HG03039 (cell line): ENCODE data around the gene ITPR2.

Experiments used
- ATAC-seq: cut with Tn5 transposase; IDR thresholded peaks from one replicate; pipeline ENCODE4 v1.9.1; 2021; ENCODE audit warnings: mild to moderate bottlenecking, moderate library complexity; ENCODE audit not compliant: unreplicated experiment

ITPR2 gene

DNA sequence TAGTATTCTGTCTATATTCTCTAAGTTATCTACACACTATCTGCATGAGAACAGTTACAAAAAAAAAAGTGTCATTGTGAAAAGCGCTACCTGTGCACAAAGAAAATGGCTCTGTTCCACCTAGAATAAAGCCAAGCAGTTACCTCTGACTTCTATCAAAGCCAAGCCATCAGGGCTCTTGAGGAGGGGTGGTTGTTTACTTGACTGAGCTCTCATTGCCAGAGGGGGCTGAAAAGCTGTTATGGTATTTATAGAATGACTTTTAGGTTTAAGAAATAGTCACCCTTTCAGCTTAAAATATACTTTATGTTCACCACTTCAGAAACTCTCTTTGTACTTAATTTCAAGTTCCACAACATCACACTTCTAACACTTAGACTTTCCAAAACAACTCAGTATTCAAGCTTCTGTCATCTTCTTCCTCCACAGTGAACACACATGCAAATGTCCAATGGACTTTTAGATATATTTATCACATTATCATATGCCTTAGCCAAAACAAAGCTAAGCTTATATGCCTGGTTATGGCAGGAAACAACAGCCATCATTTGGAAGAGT, 7.5 kb downstream of the ITPR2 start:
- ATAC-seq: no peak

DNA sequence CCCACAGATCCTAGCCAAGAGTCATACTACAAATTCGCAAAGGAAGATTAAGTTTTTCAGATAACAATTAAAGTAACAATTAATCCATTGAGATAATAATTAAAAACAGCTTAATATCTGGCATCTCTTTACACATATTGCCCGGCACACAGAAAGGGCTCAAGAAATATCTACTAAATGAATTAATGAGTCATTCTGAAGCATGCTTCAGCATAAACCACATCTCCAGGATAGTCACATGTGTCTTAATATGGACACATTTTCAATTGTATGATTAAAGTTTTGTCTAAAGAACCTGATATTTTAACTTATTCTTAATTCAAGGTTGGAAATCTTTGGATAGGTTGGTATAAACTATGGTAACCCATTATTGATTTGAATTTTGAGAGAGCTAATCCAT, 9.6 kb downstream of the ITPR2 start:
- no peak for ATAC-seq

DNA sequence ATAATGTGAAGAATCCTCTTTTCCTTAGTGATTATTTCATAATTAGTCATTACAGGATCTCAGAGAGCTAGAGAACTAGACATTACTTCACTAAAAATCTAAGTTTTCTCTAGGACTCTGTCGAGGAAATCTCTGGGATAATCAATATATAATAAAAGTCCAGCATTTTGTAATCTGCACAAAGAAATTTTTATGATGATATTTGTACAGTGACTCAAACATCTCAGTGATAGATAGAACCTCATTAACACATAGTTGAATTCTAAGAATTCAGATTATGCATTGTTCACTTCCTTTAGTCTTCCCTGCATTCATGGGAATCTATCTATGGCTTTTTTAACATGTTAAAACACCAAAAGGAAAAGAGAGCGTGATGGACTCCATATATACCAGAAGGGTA, 11.0 kb downstream of the ITPR2 start:
- no peak for ATAC-seq

- no peak for ATAC-seq
Measured at GRCh38 chr12:26821212-26821701, 11.7 kb downstream of the ITPR2 start.

- no peak for ATAC-seq
Measured at GRCh38 chr12:26818636-26819035, 14.4 kb downstream of the ITPR2 start.

GRCh38 chr12:26818201-26818600, 14.8 kb downstream of the ITPR2 start:
- ATAC-seq: no peak

DNA sequence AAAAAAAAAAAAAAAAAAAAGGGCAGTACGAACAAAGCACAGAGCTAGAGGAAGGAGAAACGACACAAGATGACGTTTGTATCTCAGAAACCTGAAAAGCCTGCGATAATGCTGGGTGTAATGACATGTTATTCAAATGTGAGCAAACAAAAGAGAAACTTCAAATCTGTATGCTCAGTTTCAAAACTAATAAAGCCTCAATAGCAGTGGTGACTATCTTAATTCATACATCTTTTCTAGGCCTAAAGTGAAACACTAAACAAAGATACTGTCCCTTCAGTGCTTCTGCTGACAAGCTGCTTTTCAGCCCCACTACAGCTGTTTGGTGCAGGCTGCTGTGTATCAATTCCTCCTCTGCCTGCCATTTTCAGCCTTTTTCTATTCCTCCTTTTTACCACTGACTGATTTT, 15.8 kb downstream of the ITPR2 start:
- peak; percentile 70 for ATAC-seq

DNA sequence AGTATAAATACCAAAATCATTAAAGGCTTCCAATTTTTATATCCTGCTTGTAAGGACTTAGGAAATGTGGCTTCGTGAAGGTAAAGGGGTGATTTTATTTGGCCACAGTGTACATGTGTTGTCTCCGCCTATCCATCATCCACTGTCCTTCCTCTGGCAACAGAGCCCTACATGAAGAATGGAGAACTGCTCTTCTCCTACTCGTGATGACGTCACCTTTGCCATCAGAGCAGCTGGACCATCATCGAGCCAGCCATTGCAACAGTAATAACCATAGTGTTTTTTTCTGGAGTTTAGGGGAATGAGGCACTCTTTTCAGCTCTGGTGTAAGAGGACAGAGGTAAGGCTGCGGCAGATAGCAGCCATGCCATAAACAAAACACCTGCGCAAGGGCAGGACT, 19.2 kb downstream of the ITPR2 start:
- no peak for ATAC-seq

DNA sequence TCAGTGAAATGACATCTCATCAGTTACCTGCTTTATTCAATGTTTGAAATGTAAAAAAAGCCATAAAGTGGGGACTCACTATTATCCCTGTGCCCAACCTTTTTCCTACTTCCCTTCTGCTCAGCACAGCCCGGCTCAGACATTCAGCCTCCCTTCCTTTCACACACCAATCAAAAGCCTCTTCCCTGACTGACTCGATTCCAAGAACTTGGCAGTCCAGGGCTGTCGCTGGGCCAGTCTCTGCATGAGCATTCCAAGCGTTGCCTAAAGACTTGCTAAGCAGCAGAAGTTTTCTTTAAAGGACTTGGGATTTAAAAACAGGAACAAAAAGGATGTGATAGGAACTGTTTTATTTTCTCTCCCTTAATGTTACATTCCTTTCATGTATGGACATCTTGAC, 22.7 kb downstream of the ITPR2 start:
- ATAC-seq: no peak

GRCh38 chr12:26809611-26810285, 23.2 kb downstream of the ITPR2 start:
- ATAC-seq: no peak

GRCh38 chr12:26808766-26809476, 24.1 kb downstream of the ITPR2 start:
- ATAC-seq: no peak

- ATAC-seq: no peak
Measured at GRCh38 chr12:26807292-26807691, 25.7 kb downstream of the ITPR2 start.

DNA sequence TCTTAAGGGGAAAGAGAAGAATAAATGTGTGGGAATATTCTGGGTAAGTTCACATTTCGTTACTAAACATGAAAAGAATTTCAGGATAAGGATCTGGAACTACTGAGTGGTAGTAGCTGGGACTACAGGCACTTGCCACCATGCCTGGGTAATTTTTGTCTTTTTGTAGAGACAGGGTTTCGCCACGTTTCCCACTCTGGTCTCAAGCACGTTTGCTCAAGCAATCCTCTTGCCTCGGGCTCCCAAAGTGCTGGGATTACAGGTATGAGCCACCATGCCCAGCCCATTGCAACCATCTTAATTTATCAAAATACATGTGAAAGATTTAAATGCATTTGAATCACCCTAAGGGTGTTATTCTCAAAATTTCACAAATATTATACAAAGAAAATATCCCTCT, 26.4 kb downstream of the ITPR2 start:
- ATAC-seq: no peak

- no peak for ATAC-seq
Measured at GRCh38 chr12:26805401-26805971, 27.5 kb downstream of the ITPR2 start.

- ATAC-seq: no peak
Measured at GRCh38 chr12:26803552-26803951, 29.4 kb downstream of the ITPR2 start.

DNA sequence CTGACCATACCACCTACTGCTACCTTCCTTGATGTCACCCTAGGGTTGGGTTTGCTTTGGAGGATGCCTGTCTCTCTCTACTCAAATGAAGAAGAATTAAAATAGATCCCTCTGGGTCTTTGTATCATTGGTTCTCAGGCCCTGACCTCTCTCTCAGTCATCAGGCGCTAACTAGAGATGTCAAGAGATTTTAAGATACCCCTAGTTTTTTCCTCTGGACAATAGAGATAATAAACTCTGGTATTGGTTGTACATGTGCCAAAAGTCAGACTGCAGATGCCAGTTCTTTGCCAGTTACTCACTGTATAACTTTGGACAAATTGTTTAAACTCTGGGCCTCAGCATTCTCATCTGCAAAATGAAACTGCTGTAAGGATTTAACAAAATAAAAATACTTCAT, 31.5 kb downstream of the ITPR2 start:
- no peak for ATAC-seq

GRCh38 chr12:26800858-26801257, 32.1 kb downstream of the ITPR2 start:
- no peak for ATAC-seq

DNA sequence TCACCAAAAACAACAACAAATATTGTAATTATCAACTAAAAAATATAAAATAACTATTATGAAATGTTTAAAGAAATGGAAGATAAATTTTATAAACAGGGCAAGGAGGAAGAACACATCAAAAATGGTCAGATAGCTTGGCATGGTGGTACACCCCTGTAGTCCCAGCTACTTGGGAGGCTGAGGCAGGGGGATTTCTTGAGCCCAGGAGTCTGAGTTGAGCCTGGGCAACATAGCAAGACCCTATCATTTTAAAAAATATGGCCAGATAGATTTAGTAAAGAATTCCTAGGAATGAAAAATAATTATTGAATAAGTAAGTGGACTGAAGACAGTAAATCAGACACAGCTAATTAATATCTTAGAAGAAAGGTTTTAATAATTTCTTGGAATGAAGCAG, 32.6 kb downstream of the ITPR2 start:
- no peak for ATAC-seq

GRCh38 chr12:26799741-26800140, 33.3 kb downstream of the ITPR2 start:
- ATAC-seq: no peak

- no peak for ATAC-seq
Measured at GRCh38 chr12:26798640-26799039, 34.4 kb downstream of the ITPR2 start.

DNA sequence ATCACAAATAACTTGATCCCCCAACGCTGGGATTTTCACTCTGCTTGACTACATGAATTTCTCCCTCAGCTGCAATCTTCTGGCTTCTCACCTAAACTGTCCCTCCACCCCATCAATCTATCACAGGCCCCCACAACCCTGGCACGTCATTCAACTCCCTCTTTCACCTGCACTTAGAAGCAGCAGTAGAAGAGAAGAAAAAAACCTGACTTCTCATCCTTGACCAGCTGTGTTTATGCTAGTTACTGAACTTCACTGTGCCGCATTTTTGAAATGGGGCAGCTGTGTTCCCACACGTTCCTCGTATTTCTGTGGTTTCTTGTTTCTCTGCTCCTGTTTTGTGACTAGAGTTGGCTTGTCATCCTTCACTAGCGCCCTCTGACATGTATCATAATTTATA, 35.0 kb downstream of the ITPR2 start:
- ATAC-seq: no peak

DNA sequence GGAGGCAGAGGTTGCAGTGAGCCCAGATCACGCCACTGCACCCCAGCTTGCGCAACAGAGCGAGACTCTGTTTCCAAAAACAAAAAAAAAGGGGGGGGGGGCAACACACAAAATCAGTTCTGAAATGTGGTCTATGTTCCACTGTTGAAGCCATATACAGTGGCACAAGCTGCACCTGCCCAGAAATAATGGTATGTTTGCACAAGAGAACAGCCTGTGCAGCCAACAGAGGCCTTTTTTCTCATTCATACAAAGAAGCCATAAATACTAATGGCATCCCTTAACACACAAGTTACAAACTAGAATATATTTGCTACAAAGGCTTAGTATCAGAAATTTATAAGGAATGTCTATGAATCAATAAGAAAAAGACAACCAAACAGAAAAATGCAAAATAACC, 37.1 kb downstream of the ITPR2 start:
- ATAC-seq: no peak
